Panc1 (cell line): ENCODE measurements around the gene CIITA. TPM values are rescaled to one million over a fixed set of nuclear protein-coding genes. Genes with fewer than 3 reads are reported as not detected.

Experiments
- ATAC-seq: fragments of 200-7000 bp; cut with Tn5 transposase; 2 replicates; pipeline ENCODE4 v1.9.1; 2020; ENCODE audit warnings: mild to moderate bottlenecking, moderate library complexity
- BruUV-seq: library from RNA; stranded (reverse); fragments of 400-500 nt; replicated peaks from 2 replicates; lab custom pipeline; 2021; lab: Mats Ljungman, UMichigan
- CTCF ChIA-PET: fragments of 300-600 bp; sonication (Branson Sonifier 250); formaldehyde crosslinking; loops from one replicate; lab custom pipeline; 2022; ENCODE audit warnings: antibody characterized with exemption; lab: Charles Lee
- POLR2A ChIA-PET: fragments of 300-600 bp; sonication (Branson Sonifier 250); formaldehyde crosslinking; loops from one replicate; lab custom pipeline; 2022; ENCODE audit warnings: antibody characterized with exemption; lab: Charles Lee
- DNase-seq: peaks from one replicate; pipeline ENCODE4 v3.0.0-alpha.2; 2010; ENCODE audit warnings: low read depth, low spot score
- H3K27ac ChIP-seq: 2 replicates; pipeline ENCODE4 v1.5.1; 2011; ENCODE audit warnings: mild to moderate bottlenecking, low read length, inconsistent platforms
- H3K27me3 ChIP-seq: fragments of 200-500 bp; sonication (Bioruptor generic); 2 replicates; pipeline ENCODE4 v1.6.0; 2014; ENCODE audit warnings: low read length, inconsistent platforms; ENCODE audit not compliant: control insufficient read depth, insufficient read depth
- H3K36me3 ChIP-seq: fragments of 200-500 bp; sonication (Bioruptor generic); 2 replicates; pipeline ENCODE4 v1.5.1; 2014; ENCODE audit warnings: inconsistent platforms, mild to moderate bottlenecking, low read length, moderate library complexity; ENCODE audit not compliant: control insufficient read depth, insufficient read depth
- H3K4me1 ChIP-seq: 2 replicates; pipeline ENCODE4 v1.5.1; 2011; ENCODE audit warnings: inconsistent platforms, mild to moderate bottlenecking, low read length, moderate library complexity; ENCODE audit not compliant: control insufficient read depth, insufficient read depth
- H3K4me3 ChIP-seq, 2 experiments: 2 replicates each; pipeline ENCODE4 v1.5.1; 2011 to 2012; ENCODE audit warnings: low read depth in 2 of 2, low read length in 2 of 2, mild to moderate bottlenecking in 2 of 2, inconsistent platforms in 1 of 2, moderate library complexity in 1 of 2
- H3K9me3 ChIP-seq: fragments of 200-500 bp; sonication (Bioruptor generic); 2 replicates; pipeline ENCODE4 v1.5.1; 2014; ENCODE audit warnings: low read depth, mild to moderate bottlenecking, inconsistent platforms, low read length, moderate library complexity; ENCODE audit not compliant: control insufficient read depth, insufficient read depth
- CTCF ChIP-seq: fragments of 450-650 bp; IDR thresholded peaks from 2 replicates; pipeline ENCODE4 v1.5.1; 2017; ENCODE audit warnings: mild to moderate bottlenecking
- POLR2AphosphoS5 ChIP-seq: IDR thresholded peaks from 2 replicates; pipeline ENCODE4 v1.6.1; 2012; ENCODE audit warnings: mild to moderate bottlenecking, low read depth, low read length, moderate library complexity
- REST ChIP-seq, 2 experiments: IDR thresholded peaks; 2 replicates each; pipeline ENCODE4 v1.6.1; 2011 to 2012; ENCODE audit warnings: low read depth in 2 of 2, control low read depth in 1 of 2, low read length in 1 of 2, mild to moderate bottlenecking in 1 of 2, moderate library complexity in 1 of 2; ENCODE audit not compliant: insufficient read depth in 1 of 2
- SIN3A ChIP-seq: IDR thresholded peaks from 2 replicates; pipeline ENCODE4 v1.6.1; 2012; ENCODE audit warnings: low read depth, mild to moderate bottlenecking, low read length, moderate library complexity, borderline replicate concordance; ENCODE audit not compliant: insufficient read depth
- TCF7L2 ChIP-seq: IDR thresholded peaks from 2 replicates; pipeline ENCODE4 v1.6.1; 2011; ENCODE audit warnings: mild to moderate bottlenecking, low read depth, low read length, inconsistent platforms
- in situ Hi-C: cut with HindIII; loops from 2 replicates; pipeline ENCODE4 v1.10.0; 2016; ENCODE audit warnings: low sequenced_read_pairs, low pct_unique_long_range_greater_than_20kb
- intact Hi-C: fragments of 100-400 bp; cut with micrococcal nuclease; formaldehyde crosslinking; loops from one replicate; pipeline ENCODE4 v1.10.0; 2022; ENCODE audit not compliant: unreplicated experiment
- total RNA-seq: library from RNA; stranded (reverse); gene quantifications from one replicate; pipeline ENCODE4 v1.2.1, GENCODE V29; 2021; ENCODE audit not compliant: unreplicated experiment

Gene CIITA
- total RNA-seq, 1 experiment from 2014 or later, result 0.41 TPM

- TF ChIP-seq POLR2AphosphoS5, result no peak
- no peak for TF ChIP-seq CTCF
- TF ChIP-seq TCF7L2, result no peak
- TF ChIP-seq SIN3A, result no peak
- no peak for TF ChIP-seq REST (IDR thresholded peaks at IDR 0.05; ENCODE audit: insufficient read depth in 1 of 2, low read depth in 2 of 2, low read length in 1 of 2)
- CTCF ChIA-PET, result interaction anchor here (0.6 kb wide), 1 partner anchor 21 kb away, joined by 3 read pairs; no protein-coding TSS in a partner anchor
- POLR2A ChIA-PET, result no interaction called here
- H3K27me3 ChIP-seq, result no peaks in the 10 kb centered on the region
- BruUV-seq, result no TSS peak
- peak overlapping the region in 1 of 2 experiments; percentile 70; a peak in 1 of 4 replicates for H3K4me3 ChIP-seq
- H3K9me3 ChIP-seq, result no peaks in the 10 kb centered on the region
- peaks cover 33% of the 10 kb centered on the region for H3K4me1 ChIP-seq
- DNase-seq (no peak), ATAC-seq (no peak)
- no peak overlapping the region for H3K27ac ChIP-seq
- intact Hi-C loops, result no loop called here
- H3K36me3 ChIP-seq, result no peaks in the 10 kb centered on the region; the same call in 1 of the 2 replicates
- in situ Hi-C loops, result no loop called here
Observed at GRCh38 chr16:10939649-10940234, 62.7 kb downstream of the CIITA start.

- Histone ChIP-seq H3K27ac (peak overlapping the region; percentile 81), H3K4me3 (peak overlapping the region; percentile 70 to 71), H3K36me3 (no peaks in the 10 kb centered on the region; the same call in 1 of the 2 replicates), H3K9me3 (no peaks in the 10 kb centered on the region), H3K4me1 (peaks cover 34% of the 10 kb centered on the region), H3K27me3 (no peaks in the 10 kb centered on the region)
- in situ Hi-C loops, result no loop called here
- POLR2A ChIA-PET, result no interaction called here
- DNase-seq (no peak), ATAC-seq (no peak)
- CTCF ChIA-PET, result no interaction called here
- TF ChIP-seq CTCF, result no peak
- no peak for TF ChIP-seq SIN3A
- no peak for TF ChIP-seq REST (IDR thresholded peaks at IDR 0.05; ENCODE audit: insufficient read depth in 1 of 2, low read depth in 2 of 2, low read length in 1 of 2)
- no peak for TF ChIP-seq POLR2AphosphoS5
- no peak for TF ChIP-seq TCF7L2
- intact Hi-C loops, result no loop called here
- TSS peak; percentile 75 for BruUV-seq
Observed at GRCh38 chr16:10940501-10941079, 63.6 kb downstream of the CIITA start.
